H9 (cell line): ENCODE data around the gene LDHAL6B. TPM values are rescaled to one million over a fixed set of nuclear protein-coding genes. Genes with fewer than 3 reads are reported as not detected.

ENCODE experiments used
- DNase-seq: peaks from one replicate; pipeline ENCODE4 v3.0.0-alpha.2; 2017
- H2AFZ ChIP-seq: one replicate; pipeline ENCODE4 v1.6.1; 2013; ENCODE audit warnings: mild to moderate bottlenecking, low read length, control low read depth, moderate library complexity
- H2AK5ac ChIP-seq: 2 replicates; pipeline ENCODE4 v1.6.1; 2013; ENCODE audit warnings: low read length, control low read depth, mixed read lengths; ENCODE audit not compliant: insufficient read length
- H2BK120ac ChIP-seq: one replicate; pipeline ENCODE4 v1.6.1; 2013; ENCODE audit warnings: low read depth, mild to moderate bottlenecking, low read length, control low read depth, inconsistent platforms; ENCODE audit not compliant: poor library complexity, severe bottlenecking
- H2BK12ac ChIP-seq: 2 replicates; pipeline ENCODE4 v1.6.1; 2013; ENCODE audit warnings: low read length, control low read depth, mixed read lengths, low read depth; ENCODE audit not compliant: insufficient read length
- H2BK15ac ChIP-seq: 2 replicates; pipeline ENCODE4 v1.6.1; 2013; ENCODE audit warnings: low read depth, low read length, control low read depth
- H2BK20ac ChIP-seq: one replicate; pipeline ENCODE4 v1.6.1; 2013; ENCODE audit warnings: low read depth, mild to moderate bottlenecking, low read length, control low read depth, inconsistent platforms; ENCODE audit not compliant: poor library complexity, severe bottlenecking
- H2BK5ac ChIP-seq: 2 replicates; pipeline ENCODE4 v1.6.1; 2013; ENCODE audit warnings: low read length, control low read depth, mixed read lengths; ENCODE audit not compliant: insufficient read length
- H3K14ac ChIP-seq: 2 replicates; pipeline ENCODE4 v1.6.1; 2013; ENCODE audit warnings: low read length, control low read depth; ENCODE audit not compliant: insufficient read depth
- H3K18ac ChIP-seq: 2 replicates; pipeline ENCODE4 v1.6.1; 2013; ENCODE audit warnings: low read depth, mild to moderate bottlenecking, mixed read lengths, low read length, control low read depth; ENCODE audit not compliant: insufficient read length
- H3K23ac ChIP-seq: 2 replicates; pipeline ENCODE4 v1.6.1; 2013; ENCODE audit warnings: low read length, control low read depth, mixed read lengths, low read depth; ENCODE audit not compliant: insufficient read length
- H3K23me2 ChIP-seq: 2 replicates; pipeline ENCODE4 v1.6.1; 2013; ENCODE audit warnings: low read depth, mild to moderate bottlenecking, mixed read lengths, low read length, control low read depth; ENCODE audit not compliant: insufficient read length, poor library complexity, severe bottlenecking
- H3K27ac ChIP-seq: 2 replicates; pipeline ENCODE4 v1.5.1; 2013; ENCODE audit warnings: low read length, control low read depth, mixed read lengths, low read depth; ENCODE audit not compliant: insufficient read length
- H3K27me3 ChIP-seq: 2 replicates; pipeline ENCODE4 v1.6.1; 2013; ENCODE audit warnings: low read length, control low read depth, inconsistent platforms; ENCODE audit not compliant: insufficient read depth
- H3K4ac ChIP-seq: 2 replicates; pipeline ENCODE4 v1.6.1; 2013; ENCODE audit warnings: low read depth, mild to moderate bottlenecking, control low read depth, inconsistent platforms, low read length, moderate library complexity
- H3K4me1 ChIP-seq: 2 replicates; pipeline ENCODE4 v1.6.1; 2013; ENCODE audit warnings: low read length, control low read depth, inconsistent platforms; ENCODE audit not compliant: insufficient read depth
- H3K4me2 ChIP-seq: 2 replicates; pipeline ENCODE4 v1.6.1; 2013; ENCODE audit warnings: low read length, control low read depth, mixed read lengths; ENCODE audit not compliant: insufficient read length, insufficient read depth
- H3K56ac ChIP-seq: 2 replicates; pipeline ENCODE4 v1.6.1; 2013; ENCODE audit warnings: low read depth, mild to moderate bottlenecking, mixed read lengths, low read length, control low read depth; ENCODE audit not compliant: insufficient read length
- H3K79me1 ChIP-seq: 2 replicates; pipeline ENCODE4 v1.6.1; 2013; ENCODE audit warnings: low read depth, mild to moderate bottlenecking, moderate library complexity, low read length, control low read depth, inconsistent platforms; ENCODE audit not compliant: insufficient read depth, poor library complexity, severe bottlenecking
- H3K79me2 ChIP-seq: 2 replicates; pipeline ENCODE4 v1.6.1; 2013; ENCODE audit warnings: low read length, control low read depth, inconsistent platforms; ENCODE audit not compliant: insufficient read depth
- H3K9ac ChIP-seq: 2 replicates; pipeline ENCODE4 v1.6.1; 2013; ENCODE audit warnings: low read length, control low read depth, mixed read lengths; ENCODE audit not compliant: insufficient read length; ENCODE audit errors: extremely low read depth
- H3K9me3 ChIP-seq: one replicate; pipeline ENCODE4 v1.6.1; 2013; ENCODE audit warnings: low read depth, low read length, inconsistent platforms; ENCODE audit not compliant: control insufficient read depth
- H3T11ph ChIP-seq: one replicate; pipeline ENCODE4 v1.6.1; 2013; ENCODE audit warnings: mild to moderate bottlenecking, low read length, control low read depth, inconsistent platforms
- H4K20me1 ChIP-seq: one replicate; pipeline ENCODE4 v1.6.1; 2013; ENCODE audit not compliant: control insufficient read depth, insufficient read length, insufficient read depth
- H4K5ac ChIP-seq: 2 replicates; pipeline ENCODE4 v1.6.1; 2013; ENCODE audit warnings: low read depth, mild to moderate bottlenecking, mixed read lengths, low read length, control low read depth; ENCODE audit not compliant: insufficient read length
- H4K8ac ChIP-seq: replicated peaks from 2 replicates; pipeline ENCODE4 v1.6.1; 2013; ENCODE audit warnings: low read length, control low read depth, mixed read lengths, low read depth; ENCODE audit not compliant: insufficient read length
- H4K91ac ChIP-seq: 2 replicates; pipeline ENCODE4 v1.6.1; 2013; ENCODE audit warnings: low read depth, mild to moderate bottlenecking, moderate library complexity, mixed read lengths, low read length, control low read depth; ENCODE audit not compliant: insufficient read length
- H3K27ac Mint-ChIP-seq, 3 experiments: 2 replicates in 2 of 3; 3 replicates in 1 of 3; pipeline ENCODE4 v1.8.0; 2020 to 2021; ENCODE audit warnings: mixed read lengths in 3 of 3, mild to moderate bottlenecking in 1 of 3, moderate library complexity in 1 of 3
- H3K27me3 Mint-ChIP-seq: 2 replicates; pipeline ENCODE4 v1.8.0; 2021; ENCODE audit warnings: low read depth, mild to moderate bottlenecking, moderate library complexity, mixed read lengths
- H3K36me3 Mint-ChIP-seq, 3 experiments: 2 replicates in 2 of 3; 3 replicates in 1 of 3; pipeline ENCODE4 v1.8.0; 2020 to 2021; ENCODE audit warnings: low read depth in 3 of 3, mixed read lengths in 3 of 3; ENCODE audit not compliant: insufficient read depth in 1 of 3
- H3K4me1 Mint-ChIP-seq, 2 experiments: 2 replicates each; pipeline ENCODE4 v1.8.0; 2020; ENCODE audit warnings: mixed read lengths in 2 of 2
- H3K4me3 Mint-ChIP-seq, 2 experiments: 2 replicates in 1 of 2; 3 replicates in 1 of 2; pipeline ENCODE4 v1.8.0; 2020 to 2021; ENCODE audit warnings: mild to moderate bottlenecking in 2 of 2, mixed read lengths in 2 of 2, moderate library complexity in 1 of 2
- H3K9me3 Mint-ChIP-seq, 2 experiments: 2 replicates in 1 of 2; 3 replicates in 1 of 2; pipeline ENCODE4 v1.8.0; 2020; ENCODE audit warnings: mild to moderate bottlenecking in 2 of 2, mixed read lengths in 2 of 2, moderate library complexity in 1 of 2
- WGBS: extraction: QIAGEN DNeasy Blood & Tissue Kit; methylation state at CpG from one replicate; pipeline ENCODE4 v1.1.7; 2013; ENCODE audit warnings: missing lambda C conversion rate, low lambda C conversion rate, mixed read lengths; ENCODE audit not compliant: insufficient read length; ENCODE audit errors: extremely low coverage; 5-methylcytosine and 5-hydroxymethylcytosine counted together
- total RNA-seq: library from RNA; stranded (reverse); gene quantifications from 2 replicates; pipeline ENCODE4 v1.2.1, GENCODE V29; 2021
- TF ChIP-seq, protein P1 (sequence below): fragments of 200-600 bp; sonication (generic); conservative IDR thresholded peaks from 3 replicates; pipeline ENCODE4 v1.8.0; 2021; ENCODE audit warnings: antibody characterized with exemption, mild to moderate bottlenecking

The LDHAL6B gene
- total RNA-seq, 1 experiment from 2014 or later, result not detected

DNA sequence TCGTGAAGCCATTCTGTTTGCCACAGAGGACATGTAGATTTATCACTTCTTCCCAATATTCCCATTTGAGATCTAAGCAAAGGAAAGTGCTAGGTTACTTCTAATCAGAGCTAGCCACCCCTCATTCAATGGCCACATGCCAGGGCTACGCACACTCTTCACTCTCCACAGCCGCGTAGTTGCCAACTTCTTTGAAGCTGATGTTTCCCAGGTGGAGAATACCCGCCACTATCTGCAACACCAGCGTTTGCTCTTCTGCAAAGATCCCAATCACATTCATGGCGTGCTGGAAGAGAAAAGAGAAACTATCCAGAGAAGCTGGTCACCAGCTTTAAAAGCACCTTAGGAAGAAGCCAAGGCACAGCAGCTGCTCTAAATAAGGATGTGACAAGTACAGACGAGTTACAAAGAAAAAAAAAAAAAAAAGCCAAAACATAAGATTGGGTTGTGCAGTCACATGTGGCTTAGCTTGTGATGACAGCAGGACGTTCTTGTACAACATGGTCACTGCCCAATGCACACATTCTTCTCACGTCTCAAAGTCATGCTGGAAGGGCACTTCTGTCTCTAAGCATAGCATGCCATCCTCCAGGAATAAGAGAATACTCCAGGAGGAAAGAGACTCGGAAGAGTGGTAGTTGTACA, 16.4 kb downstream of the LDHAL6B start:
- no peak overlapping the region for H2BK12ac ChIP-seq
- H3K4ac ChIP-seq, result no peak overlapping the region
- peaks cover 11 to 78% (median 68%) of the 10 kb centered on the region in 3 experiments; a peak in 6 of 7 replicates for H3K36me3 Mint-ChIP-seq
- no peak overlapping the region for H3K23ac ChIP-seq
- no peak overlapping the region for H3K27ac Mint-ChIP-seq
- DNase-seq, result no peak
- no peaks in the 10 kb centered on the region for H3K9me3 ChIP-seq
- no peak overlapping the region for H4K91ac ChIP-seq
- no peak overlapping the region for H3K4me2 ChIP-seq
- H2BK120ac ChIP-seq, result no peak overlapping the region
- no peaks in the 10 kb centered on the region for H3K27me3 Mint-ChIP-seq
- TF ChIP-seq, protein P1, sequence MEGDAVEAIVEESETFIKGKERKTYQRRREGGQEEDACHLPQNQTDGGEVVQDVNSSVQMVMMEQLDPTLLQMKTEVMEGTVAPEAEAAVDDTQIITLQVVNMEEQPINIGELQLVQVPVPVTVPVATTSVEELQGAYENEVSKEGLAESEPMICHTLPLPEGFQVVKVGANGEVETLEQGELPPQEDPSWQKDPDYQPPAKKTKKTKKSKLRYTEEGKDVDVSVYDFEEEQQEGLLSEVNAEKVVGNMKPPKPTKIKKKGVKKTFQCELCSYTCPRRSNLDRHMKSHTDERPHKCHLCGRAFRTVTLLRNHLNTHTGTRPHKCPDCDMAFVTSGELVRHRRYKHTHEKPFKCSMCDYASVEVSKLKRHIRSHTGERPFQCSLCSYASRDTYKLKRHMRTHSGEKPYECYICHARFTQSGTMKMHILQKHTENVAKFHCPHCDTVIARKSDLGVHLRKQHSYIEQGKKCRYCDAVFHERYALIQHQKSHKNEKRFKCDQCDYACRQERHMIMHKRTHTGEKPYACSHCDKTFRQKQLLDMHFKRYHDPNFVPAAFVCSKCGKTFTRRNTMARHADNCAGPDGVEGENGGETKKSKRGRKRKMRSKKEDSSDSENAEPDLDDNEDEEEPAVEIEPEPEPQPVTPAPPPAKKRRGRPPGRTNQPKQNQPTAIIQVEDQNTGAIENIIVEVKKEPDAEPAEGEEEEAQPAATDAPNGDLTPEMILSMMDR, result no peak
- no peak overlapping the region for H3K18ac ChIP-seq
- no peaks in the 10 kb centered on the region for H3K23me2 ChIP-seq
- no peak overlapping the region for H3T11ph ChIP-seq
- no peak overlapping the region for H3K9ac ChIP-seq
- H3K79me1 ChIP-seq, result no peaks in the 10 kb centered on the region
- H3K27me3 ChIP-seq, result no peaks in the 10 kb centered on the region
- H2BK15ac ChIP-seq, result no peak overlapping the region
- H3K14ac ChIP-seq, result no peak overlapping the region
- no peak overlapping the region for H3K4me3 Mint-ChIP-seq
- no peak overlapping the region for H2BK5ac ChIP-seq
- no peaks in the 10 kb centered on the region for H3K4me1 ChIP-seq
- no peak overlapping the region for H3K56ac ChIP-seq
- H4K8ac ChIP-seq, result no peak overlapping the region
- H2AFZ ChIP-seq, result no peak overlapping the region
- H3K4me1 Mint-ChIP-seq, result no peaks in the 10 kb centered on the region; a peak in 1 of 4 replicates
- H4K5ac ChIP-seq, result no peak overlapping the region
- no peaks in the 10 kb centered on the region for H3K9me3 Mint-ChIP-seq
- no peak overlapping the region for H2AK5ac ChIP-seq
- no peak overlapping the region for H3K27ac ChIP-seq
- H3K79me2 ChIP-seq, result no peaks in the 10 kb centered on the region
- WGBS, result no CpG with 5 or more reads among the region's 11 CpGs
- H4K20me1 ChIP-seq, result no peaks in the 10 kb centered on the region
- no peak overlapping the region for H2BK20ac ChIP-seq
